Measurements from ENCODE around the gene ULBP2.
"Not testable (repeated sequence)": the region's sequence is repeated elsewhere in the genome, so short reads cannot be mapped to it uniquely, and the experiment has no call there.

The ULBP2 gene

DNA sequence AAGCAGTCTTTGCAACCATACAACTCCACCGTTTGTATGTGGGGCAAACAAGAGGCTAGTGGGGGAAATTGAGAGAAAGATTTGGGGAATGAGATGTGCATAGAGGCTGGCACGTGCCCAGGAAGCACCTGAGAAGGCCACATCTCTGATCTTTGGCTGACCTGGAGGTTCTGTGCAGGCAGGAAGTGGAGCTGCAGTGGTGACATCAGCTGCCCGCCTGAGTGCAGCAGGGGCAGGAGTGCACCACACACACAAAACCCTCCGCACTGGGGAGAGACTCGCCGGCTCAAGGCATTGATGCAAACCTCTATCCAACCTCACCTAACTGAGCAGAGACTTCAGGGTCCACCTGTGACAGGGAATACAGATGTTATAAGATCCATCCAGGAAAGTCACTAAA lies 32.6 kb downstream of the ULBP2 start:
- DNase-seq: not testable (repeated sequence)

DNA sequence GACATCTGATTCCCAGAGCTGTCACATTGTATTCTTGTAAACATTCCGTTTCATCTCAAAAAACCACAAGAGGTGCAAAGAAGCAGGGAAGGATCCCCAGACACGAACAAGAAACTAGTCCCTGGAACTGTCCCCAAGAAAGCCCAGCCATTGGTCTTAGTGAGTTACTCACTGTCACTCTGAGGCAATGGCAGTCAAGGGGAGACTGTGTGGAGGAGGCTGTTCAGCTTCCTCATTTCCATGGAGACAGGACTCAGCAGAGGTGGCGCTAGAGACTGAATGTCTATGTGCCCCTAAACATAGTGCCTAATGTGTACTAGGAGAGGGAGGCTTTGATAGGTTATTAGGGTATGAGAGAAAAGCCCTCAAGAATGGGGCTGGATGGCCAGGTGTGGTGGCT lies 33.0 kb downstream of the ULBP2 start:
- DNase-seq: no peak

DNA sequence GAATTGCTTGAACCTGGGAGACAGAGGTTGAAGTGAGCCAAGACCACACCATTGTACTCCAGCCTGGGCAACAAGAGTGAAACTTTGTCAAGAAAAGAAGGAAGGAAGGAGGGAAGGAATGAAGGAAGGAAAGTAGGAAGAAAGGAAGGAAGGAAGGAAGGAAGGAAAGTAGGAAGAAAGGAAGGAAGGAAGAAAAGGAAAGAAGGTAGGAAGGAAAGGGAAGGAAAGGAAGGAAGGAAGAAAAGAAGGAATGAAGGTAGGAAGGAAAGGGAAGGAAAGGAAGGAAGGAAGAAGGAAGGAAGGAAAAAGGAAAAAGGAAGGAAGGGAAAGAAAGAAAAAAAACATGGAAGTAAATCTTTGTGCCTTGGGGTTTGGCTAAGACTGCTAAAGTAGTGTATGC lies 33.6 kb downstream of the ULBP2 start:
- DNase-seq: no peak

DNA sequence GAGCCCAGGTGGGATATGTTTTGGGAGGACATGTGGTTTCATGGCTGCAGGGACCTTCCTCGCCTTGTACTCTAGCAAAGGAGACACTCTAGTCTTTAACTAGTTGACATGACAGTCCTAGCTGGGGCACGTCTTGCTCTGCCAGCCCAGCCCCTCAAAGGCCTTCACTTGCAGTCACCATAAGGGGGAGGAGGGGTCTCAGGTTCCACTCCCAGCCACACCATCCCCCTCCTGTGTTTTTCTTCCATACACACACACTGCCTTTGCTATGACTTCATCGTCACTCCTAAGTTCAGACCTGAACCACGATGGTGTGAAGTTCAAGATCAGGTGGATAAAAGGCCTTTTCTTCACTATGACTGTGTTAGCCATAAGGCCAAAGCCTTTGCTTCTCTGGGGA lies 35.4 kb downstream of the ULBP2 start:
- DNase-seq: no peak

DNA sequence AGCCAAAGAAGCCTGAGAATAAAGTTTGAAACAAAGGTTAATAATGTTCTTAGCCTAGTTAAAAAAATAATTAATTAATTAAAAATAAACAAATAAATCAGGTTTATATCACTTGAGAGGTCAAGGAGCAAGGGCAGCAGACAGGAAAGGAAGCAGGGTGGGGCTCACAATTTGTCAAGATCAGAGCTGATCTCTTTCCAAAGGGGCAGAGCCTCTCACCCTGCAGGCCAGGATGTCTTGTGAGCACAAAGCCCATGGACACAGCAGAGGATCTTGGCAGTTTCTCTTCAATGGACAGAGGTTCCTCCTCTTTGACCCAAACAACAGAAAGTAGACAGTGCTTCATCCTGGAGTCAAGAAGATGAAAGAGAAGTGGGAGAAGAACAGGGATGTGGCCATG lies 36.8 kb downstream of the ULBP2 start:
- no peak for DNase-seq

DNA sequence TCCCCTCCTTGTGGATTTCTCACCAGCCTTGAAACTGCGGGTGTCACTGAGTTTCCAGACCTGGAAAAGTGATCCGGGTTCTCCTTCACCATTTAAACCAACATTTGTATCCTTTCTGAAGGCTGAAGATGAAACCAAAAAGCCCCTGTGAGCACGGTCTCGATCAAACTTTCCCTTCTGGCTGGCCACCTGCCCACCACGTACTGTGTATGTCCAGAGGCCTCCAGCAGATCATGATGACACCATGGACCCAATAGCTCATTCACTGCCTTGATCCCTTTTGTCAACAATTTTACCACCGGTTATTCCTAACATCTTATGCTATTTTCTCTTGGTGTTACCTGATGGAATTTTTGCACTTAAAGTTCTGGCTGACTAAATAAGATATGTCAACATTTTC lies 37.5 kb downstream of the ULBP2 start:
- no peak for DNase-seq

DNA sequence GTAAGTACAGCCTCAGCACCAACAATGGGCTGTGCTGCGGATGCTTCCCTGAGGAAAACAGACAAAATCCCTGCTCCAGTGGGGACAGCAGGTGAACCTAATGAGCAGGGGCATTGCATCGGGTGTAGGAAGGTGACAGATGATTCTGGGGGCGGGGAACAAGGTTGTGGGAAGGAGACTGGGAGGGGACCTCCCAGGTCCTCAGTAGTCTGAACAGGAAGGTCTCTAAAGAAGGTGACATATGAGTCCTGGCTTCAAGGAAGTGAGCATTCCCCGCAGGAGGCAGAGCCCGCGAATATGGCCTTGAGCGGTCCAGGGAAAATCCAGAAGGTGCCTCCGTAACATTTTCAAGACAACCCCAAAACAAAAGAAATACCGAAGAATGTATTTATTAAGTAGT lies 41.3 kb downstream of the ULBP2 start:
- DNase-seq: no peak

DNA sequence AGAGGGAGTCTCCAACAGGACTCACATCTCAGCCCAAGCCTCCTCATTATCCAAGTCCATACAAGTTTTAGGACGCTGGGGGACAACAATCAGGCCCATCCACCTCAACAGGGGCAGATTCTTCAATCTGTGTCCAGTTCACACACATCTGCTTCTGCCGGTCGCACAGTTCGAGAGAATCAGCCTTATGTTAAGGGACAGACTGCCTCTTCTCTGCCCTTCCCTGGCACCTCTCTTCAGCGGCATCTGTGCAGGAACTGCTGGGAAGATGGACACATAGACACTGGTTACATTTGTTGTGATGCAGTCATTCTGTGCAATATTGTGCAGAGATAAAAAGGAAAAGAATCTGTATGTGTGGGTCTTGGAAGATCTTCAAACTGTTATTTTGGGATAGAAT lies 43.0 kb downstream of the ULBP2 start:
- DNase-seq: no peak

DNA sequence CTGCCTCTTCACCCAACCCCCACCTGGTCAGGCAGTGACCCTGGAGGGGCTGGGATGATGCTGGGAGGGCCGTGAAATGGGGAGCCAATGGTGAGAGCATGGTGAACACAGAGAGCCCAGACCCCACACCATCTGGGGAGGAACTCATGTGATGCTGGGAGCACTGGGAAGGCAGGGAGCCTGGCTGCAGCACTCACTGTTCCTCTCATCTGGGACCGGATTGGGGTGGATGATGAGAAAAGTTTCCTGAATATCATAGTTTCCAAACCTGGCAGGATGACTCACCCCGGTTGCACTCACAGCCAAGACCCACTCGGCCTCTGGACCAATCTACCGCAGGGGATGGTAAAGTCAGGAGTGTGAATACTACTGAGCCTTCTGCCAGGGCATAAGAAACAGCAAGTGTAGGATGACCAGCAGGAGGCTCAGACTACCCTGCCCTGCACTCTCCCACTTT lies 43.7 kb downstream of the ULBP2 start:
- no peak for DNase-seq

DNA sequence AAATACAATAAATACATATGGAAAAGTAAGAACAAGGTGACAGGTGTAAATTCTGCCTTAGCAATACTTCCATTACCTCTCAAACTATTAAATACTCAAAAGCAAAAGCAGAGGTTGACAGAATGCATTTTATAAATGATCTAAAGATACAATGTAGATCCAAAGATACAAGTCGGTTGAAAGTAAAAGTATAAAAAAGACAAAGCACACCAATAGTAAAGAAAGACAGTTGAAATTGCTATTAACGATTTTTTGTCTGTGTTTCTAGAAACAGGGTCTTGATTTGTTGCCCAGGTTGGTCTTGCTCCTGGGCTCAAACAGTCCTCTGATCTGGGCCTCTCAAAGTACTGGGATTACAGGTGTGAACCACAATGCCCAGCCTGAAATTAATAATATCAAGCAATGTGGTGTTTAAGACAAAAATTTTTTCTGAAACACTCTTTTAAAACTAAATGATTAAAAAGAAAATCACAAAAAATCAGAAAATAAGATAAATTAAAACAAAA lies 45.8 kb downstream of the ULBP2 start:
- DNase-seq: no peak

DNA sequence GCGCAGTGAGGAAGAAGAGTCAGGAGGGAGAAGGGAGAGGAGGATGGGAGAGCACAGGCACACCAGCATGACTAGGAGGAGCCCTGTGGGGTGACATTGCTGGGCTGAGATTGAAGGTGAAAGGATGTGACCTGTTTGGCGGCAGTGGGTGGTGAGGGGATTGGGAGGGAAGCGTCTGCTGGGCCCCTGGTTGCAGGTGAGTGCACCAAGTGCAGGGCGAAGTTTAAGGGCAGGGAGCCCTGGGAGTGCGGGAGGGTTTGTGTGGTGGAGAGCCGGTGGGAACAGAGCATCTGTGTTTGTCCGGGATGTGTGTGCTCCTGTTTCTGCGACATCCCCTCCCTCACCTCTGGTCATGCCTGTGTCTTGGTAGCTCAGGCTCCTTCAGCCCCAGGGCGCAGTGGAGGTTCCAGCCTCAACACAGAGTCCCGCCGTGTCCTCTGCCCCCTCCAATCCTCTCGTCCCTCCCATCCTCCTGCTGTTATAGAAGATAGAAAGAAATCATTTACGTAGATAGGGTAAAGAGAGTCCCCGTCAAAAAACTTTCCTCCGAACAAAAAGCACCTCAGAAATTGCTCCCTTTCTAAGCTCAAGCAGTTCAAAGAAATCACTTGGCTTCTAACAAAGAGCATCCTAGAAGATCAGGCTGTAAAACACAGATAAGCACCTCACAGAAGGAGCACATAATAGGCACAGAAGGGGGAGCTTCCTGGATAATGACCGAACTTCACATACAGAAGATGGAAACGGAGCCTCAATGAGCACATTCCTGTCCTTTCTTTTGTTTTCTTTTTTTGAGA lies 46.9 kb downstream of the ULBP2 start:
- DNase-seq: no peak

DNA sequence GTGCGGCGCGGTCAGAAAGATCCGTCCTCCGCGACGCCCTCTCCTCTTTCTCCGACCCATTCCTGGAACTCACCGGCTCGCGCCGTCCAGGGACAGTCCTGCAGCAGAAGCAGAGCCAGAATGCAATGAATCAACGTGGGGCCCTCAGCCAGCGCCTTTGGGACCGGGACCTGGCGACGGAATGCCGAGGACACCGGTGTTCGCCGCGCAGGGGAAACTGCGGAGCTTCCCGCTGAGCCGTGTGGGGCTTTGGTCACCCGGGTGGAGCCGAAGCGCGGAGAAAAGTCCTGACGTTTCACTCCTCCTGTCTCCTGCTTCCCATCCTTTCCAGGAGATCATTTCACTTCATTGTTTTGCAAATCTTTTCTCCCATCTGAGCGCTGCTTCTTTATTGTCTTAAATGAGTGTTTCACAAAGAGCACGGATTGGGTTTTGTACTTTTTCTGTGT lies 48.4 kb downstream of the ULBP2 start:
- DNase-seq: no peak

DNA sequence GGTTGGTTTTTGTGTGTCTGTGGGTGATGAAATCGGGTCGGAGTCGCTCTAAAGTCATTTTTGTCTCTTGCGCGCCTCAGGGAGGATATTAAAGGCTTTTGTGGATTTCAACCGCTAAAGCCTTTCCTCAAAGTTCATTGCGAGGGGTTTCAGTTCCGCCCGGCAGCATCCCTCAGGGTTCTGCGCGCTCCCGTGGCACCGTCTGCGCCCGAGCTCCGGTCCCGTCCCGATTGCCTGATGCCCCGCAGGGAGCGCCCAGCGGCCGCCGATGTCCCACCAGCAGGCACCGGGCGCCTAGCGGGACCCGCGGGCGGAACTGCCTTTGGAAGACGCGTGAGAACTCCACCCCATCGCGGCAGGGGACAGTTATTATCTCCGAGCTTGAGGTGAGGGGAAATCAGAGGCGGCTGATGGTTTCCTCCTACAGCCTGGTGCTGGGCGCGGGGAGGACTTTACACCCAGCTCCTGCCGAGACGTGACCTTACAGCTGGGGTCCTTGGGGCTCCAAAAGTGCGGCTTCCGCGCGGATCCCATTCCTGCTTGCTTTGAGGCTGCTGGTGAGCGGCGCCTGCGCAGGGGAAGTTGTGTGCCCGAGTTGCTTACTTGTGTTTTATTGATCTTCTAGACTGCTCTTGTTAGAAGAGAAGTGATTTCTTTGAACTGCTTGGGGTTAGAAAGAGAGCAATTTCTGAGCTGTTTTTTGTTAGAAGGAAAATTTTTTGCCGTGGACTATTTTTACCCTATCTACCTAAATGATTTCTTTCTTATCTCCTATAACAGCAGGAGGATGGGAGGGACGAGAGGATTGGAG lies 49.1 kb downstream of the ULBP2 start:
- DNase-seq: no peak

DNA sequence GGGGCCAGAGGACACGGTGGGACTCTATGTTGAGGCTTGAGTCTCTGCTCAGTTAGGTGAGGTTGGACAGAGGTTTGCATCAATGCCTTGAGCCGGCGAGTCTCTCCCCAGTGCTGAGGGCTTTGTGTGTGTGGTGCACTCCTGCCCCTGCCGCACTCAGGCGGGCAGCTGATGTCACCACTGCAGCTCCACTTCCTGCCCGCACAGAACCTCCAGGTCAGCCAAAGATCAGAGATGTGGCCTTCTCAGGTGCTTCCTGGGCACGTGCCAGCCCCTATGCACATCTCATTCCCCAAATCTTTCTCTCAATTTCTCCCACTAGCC lies 49.6 kb downstream of the ULBP2 start:
- DNase-seq: not testable (repeated sequence)

DNA sequence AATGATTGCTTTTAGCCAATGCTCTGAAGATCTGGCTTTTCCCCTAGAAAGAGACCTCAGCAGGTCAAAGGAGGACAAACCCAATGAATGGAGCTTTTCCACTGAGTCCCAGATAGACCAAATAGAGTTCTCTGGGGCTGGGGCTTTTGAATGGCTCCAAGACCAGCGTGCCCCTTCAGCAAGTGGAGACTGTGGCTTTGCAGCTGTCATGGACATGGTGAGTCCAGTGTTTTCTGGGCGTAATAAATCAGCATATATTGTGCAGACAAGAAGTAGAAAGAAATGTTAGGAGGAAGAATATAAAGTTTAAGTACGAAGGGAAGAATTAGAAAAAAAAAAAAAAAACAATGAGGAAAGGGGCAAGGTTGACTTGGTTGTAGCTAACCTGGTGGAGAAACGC lies 50.0 kb downstream of the ULBP2 start:
- no peak for DNase-seq

DNA sequence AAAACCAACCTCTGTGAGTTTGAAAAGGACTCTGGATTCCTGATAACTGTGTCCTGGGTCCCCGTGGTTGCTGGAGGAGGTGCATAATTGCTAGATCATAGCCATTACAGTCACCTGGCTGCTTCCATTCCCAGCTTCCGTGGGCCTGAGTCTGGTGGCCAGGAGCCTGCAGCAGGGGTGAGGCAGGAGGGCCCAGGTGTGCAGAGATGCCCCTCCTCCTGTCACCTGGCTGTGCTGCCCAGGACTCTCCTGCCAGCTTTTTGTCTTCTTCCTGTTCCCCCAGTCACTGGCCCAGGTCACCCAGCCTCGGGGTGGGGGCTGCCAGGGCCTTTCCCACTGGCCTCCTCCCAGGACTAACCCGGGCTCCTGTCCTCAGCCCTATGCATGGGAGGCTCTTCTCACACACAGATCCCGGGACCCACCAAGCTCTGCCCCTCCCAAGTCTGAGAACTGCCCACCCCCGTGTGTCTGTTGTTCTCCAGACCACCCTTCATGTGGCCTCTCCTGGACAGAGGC lies 53.5 kb downstream of the ULBP2 start:
- DNase-seq: no peak

DNA sequence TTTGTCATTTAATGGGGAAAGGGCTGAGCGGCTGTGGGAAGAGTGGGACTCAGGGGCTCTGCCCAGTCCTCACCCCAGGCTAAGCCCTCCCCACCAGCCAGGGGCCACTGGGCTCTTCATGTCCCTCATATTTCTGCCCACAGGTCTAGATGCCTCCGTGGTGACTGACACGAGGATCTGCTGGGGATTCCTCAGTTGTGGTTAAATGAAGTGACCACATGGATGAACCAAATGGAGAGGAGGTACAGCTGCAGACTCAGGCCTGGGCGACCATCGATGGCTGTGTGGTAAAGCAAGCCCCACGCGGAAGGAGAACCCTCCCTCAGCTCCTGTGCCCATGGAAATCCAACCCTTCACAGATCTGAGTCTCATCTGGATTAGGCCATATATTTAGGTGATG lies 54.2 kb downstream of the ULBP2 start:
- no peak for DNase-seq
